Sciatic nerve (tissue), 2 donors: Measurements from ENCODE around the gene SLC30A10. TPM values are rescaled to one million over a fixed set of nuclear protein-coding genes. Genes with fewer than 3 reads are reported as not detected.
"Not testable (repeated sequence)": the region's sequence is repeated elsewhere in the genome, so short reads cannot be mapped to it uniquely, and the experiment has no call there.

Experiments
- ATAC-seq: fragments of 200-7000 bp; cut with Tn5 transposase; one replicate; pipeline ENCODE4 v1.9.1; 2020; ENCODE audit warnings: mild to moderate bottlenecking, moderate library complexity
- DNase-seq: peaks from one replicate; pipeline ENCODE4 v3.0.0-alpha.2; 2020; ENCODE audit warnings: low spot score
- intact Hi-C: fragments of 100-400 bp; cut with DNase I; formaldehyde crosslinking; loops from one replicate; pipeline ENCODE4 v1.14.2; 2022
- total RNA-seq: library from RNA; stranded (reverse); fragmentation: NEBNext Ultra II Directional; extraction: Animal tissue kit (Norgen Biotek cat#: 25700); gene quantifications from one replicate; pipeline ENCODE4 v1.2.1, GENCODE V29; 2021
- donor health status: DM: no; HTN: no; CAD: no.
- donor health status: DM: no; HTN: no; CAD: no.

Gene SLC30A10
- total RNA-seq: 0.62 TPM

- intact Hi-C loops: no loop called here
- ATAC-seq (peak; percentile 77), DNase-seq (peak; percentile 64)
These were observed at the start of gene SLC30A10 for GRCh38 chr1:219927956-219928790. TSS of gene SLC30A10 (minus strand) at chr1:219928557. CDS start at chr1:219928440, 117 bp downstream.

DNA sequence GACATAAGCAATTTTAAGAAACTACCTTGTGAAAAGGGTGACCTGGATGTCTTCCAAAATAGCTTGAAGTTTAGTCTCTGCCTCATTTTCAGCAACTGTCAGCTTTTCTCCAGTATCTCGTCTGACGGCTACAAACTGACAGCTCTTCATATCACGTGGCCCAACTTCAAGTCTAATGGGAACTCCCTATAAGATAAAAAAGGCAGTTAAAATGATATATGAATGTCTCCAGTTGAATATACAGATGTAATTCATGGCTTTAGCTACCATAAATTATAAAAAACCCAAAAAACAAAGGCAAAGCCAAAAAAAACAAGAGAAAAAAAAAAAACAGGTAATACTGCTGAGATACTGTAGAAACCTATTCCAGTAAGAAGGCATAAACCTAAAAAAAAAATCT lies 44.9 kb upstream of the SLC30A10 start:
- no peak for ATAC-seq
- DNase-seq: no peak
- intact Hi-C loops: no loop called here

DNA sequence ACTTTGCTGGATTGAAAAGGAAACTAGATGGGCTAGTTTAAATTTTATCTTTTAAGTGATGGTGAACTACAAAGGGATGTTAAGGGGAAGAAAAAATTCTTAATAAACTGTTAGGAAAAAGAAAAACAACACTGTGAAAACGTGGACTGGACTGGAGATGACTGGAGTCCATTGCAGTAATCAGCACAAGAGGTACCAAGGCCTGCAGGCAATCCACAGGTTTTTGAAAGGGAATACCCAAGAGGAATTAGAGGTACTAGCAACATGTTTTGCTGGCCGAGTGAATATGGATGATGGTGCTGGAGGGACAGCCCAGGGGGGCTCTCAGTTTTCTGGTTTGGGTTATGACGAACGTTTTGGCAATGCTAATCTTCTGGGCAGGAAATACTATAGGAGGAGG lies 39.0 kb upstream of the SLC30A10 start:
- DNase-seq (no peak), ATAC-seq (no peak)
- intact Hi-C loops: loop anchor here (5.0 kb wide), 1 partner anchor 1525 kb away; no protein-coding TSS in a partner anchor

DNA sequence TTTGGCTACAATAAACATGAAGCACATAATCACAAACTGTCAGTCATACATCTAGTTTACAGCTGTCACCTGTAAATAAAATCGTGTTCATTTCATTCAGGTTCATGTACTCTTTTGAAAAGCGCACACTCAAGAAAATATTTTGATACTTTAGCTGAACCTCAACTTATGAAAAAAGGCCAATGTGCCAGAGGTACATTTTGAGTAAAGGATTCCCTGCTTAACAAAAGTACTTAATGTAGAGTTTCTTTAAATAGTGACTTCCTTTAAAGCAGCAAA lies 37.7 kb upstream of the SLC30A10 start:
- DNase-seq (no peak), ATAC-seq (no peak)
- intact Hi-C loops: loop anchor here (5.0 kb wide), 1 partner anchor 1524 kb away; no protein-coding TSS in a partner anchor

GRCh38 chr1:219965285-219966070 lies 37.1 kb upstream of the SLC30A10 start:
- intact Hi-C loops: loop anchor here (5.0 kb wide), 1 partner anchor 1523 kb away; no protein-coding TSS in a partner anchor
- DNase-seq (no peak), ATAC-seq (peak; percentile 34)

GRCh38 chr1:219963432-219963831 lies 35.1 kb upstream of the SLC30A10 start:
- DNase-seq (no peak), ATAC-seq (no peak)
- intact Hi-C loops: no loop called here

- ATAC-seq: no peak
These were observed 33.3 kb upstream of the SLC30A10 start for GRCh38 chr1:219961684-219962083.

DNA sequence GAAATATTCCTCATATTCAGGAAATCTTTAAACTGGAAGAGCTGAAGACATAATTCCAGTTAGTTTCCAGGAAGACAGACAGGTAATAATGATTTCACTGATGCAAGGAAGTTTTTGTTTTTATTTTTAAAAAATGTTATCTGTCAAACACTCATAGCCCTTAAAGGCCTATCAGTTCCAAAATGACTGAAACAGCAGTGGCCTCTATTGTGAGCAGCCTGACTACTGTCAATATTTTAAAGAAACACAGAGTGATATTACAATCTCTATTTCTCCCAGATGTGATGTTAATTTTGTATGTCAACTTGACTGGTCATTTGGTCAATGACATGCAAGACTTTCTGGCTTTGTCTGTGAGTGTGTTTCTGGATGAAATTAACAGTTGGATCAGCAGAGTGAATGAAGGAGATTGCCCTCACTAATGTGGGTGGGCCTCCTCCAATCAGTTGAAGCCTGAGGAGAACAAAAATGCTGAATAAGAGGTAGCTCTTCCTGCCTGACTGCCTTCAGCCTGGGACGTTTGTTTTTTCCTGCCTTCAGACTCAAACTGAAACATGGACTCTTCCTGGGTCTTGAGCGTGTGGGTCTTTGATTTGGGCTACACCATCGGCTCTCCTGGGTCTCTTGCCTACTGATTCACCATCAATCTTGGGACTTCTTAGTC lies 31.3 kb upstream of the SLC30A10 start:
- DNase-seq (no peak), ATAC-seq (no peak)
- intact Hi-C loops: no loop called here

More at GRCh38 chr1:219961684-219962083, 33.3 kb upstream of the SLC30A10 start:
- intact Hi-C loops: no loop called here
- no peak for DNase-seq

DNA sequence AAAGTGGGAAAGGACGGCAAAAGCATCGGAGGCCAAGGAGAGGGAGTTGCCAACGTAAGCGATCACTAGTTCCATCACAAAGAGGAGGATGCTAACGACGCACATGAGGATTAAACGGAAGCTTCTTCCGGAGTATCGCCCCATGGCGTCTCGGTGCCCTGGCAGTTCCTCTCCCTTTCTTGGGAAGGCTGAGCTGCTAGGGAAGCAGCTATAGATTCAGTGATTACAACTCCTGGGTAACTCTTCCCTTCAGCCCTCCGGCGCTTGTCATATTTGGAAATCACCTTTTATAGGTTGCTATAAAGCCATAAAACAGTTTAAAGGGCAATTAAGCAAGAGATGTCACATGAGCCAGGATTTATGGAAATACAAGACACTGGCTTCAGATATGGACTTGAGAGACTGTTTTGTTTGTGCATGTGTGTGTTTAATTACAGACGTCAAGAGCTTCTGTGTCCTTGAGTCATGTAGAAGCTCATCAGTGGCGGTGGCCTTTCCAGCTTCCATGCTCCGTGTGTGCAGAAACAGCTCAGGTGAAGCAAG lies 30.6 kb upstream of the SLC30A10 start:
- DNase-seq (no peak), ATAC-seq (no peak)
- intact Hi-C loops: no loop called here

DNA sequence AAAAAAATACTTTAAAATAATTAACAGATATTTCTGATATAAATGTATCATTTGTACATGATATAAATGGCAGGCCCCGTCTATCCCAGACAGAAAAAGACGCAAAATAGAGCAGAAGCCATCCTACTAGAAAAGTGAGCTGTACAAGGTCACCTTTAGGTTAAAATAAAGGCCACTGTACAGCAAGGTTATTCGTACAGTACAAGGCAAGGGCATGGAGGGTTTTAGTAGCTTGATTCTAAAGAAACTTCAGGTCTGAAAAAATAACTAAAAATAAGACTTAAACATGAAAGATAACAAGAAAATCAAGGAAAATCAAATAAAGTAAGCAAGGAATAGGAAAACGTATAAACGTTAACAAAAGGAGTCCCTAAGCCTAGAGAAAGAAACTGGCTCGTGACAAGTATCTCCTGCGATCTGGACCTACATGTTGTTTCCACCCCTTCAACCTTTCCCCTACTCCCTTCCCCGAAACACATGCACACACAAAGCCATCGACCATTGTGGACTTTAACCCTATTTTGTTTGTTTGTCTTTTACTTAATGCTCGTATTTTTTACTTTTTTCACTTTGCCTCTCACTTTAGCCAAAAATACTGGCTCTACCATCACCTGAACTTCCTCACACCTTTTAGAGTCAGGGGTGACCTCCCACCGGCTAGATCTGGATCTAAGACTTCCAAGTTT lies 26.5 kb upstream of the SLC30A10 start:
- ATAC-seq (no peak), DNase-seq (no peak)
- intact Hi-C loops: no loop called here

DNA sequence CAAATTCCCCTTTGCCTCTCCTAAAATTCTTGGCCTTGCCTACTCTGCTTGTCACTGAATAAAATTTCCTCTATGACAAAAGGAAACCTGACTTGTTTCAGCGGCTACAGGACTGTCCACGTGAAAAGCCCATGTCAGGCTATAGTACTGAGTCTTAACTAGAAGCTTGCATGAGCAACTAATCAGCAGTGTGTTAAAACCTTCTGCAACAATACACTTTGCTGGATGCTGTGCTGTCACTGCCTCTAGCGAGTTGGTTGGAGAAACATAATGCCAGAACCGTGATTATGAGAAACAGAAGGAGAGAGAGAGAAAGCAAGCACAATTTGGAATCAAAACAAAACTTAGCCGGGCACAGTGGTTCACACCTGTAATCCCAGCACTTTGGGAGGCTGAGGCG lies 25.7 kb upstream of the SLC30A10 start:
- intact Hi-C loops: no loop called here
- ATAC-seq (no peak), DNase-seq (no peak)

- intact Hi-C loops: no loop called here
- no peak for DNase-seq
- no peak for ATAC-seq
These were observed 24.0 kb upstream of the SLC30A10 start for GRCh38 chr1:219952361-219952760.

DNA sequence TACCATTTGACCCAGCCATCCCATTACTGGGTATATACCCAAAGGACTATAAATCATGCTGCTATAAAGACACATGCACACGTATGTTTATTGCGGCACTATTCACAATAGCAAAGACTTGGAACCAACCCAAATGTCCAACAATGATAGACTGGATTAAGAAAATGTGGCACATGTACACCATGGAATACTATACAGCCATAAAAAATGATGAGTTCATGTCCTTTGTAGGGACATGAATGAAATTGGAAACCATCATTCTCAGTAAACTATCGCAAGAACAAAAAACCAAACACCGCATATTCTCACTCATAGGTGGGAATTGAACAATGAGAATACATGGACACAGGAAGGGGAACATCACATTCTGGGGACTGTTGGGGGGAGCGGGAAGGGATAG lies 20.9 kb upstream of the SLC30A10 start:
- ATAC-seq, DNase-seq, intact Hi-C loops: not testable (repeated sequence)

- DNase-seq, intact Hi-C loops, ATAC-seq: not testable (repeated sequence)
These were observed 20.4 kb upstream of the SLC30A10 start for GRCh38 chr1:219948766-219949165.

DNA sequence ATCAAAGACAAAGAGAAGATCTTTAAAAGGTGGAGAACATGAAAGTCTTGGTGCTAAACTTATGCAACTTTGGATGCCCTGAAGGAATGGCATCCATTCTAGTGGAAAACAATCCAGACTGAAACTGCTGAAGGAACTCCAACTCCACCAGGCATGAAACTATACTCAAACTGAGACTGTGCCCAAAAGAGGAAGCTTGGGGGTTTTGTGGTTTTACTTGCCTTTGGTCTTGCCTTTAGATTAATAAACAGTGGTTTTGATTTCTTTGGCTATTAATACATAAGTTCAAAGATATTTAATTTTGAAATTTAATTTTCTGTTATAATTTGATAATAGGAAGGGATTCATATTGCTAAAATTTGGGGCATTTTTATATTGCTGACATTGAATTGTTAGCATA lies 17.4 kb upstream of the SLC30A10 start:
- ATAC-seq (no peak), DNase-seq (no peak)
- intact Hi-C loops: no loop called here

GRCh38 chr1:219941179-219942118 lies 13.1 kb upstream of the SLC30A10 start:
- DNase-seq (no peak), ATAC-seq (no peak)
- intact Hi-C loops: no loop called here

GRCh38 chr1:219940707-219941106 lies 12.3 kb upstream of the SLC30A10 start:
- intact Hi-C loops: no loop called here
- no peak for DNase-seq
- ATAC-seq: no peak

GRCh38 chr1:219938706-219939105 lies 10.3 kb upstream of the SLC30A10 start:
- DNase-seq: no peak
- no peak for ATAC-seq
- intact Hi-C loops: no loop called here
